Activated CD8-positive, alpha-beta T cell treated with anti-CD3 and anti-CD28 coated beads, Interleukin-2, amount 10 ng/mL, durations not matched to agents 7 days and 5 days (primary cell): ENCODE data around the gene SRSF8. TPM values are rescaled to one million over a fixed set of nuclear protein-coding genes. Genes with fewer than 3 reads are reported as not detected.

Experiments
- ATAC-seq: fragments of 150-1000 bp; cut with Tn5 transposase; one replicate; pipeline ENCODE4 v1.10.0; 2021; ENCODE audit warnings: moderate library complexity
- CTCF ChIA-PET: fragments of 350-600 bp; sonication (Branson Sonifier 250); formaldehyde crosslinking; loops from one replicate; lab custom pipeline; 2021; ENCODE audit warnings: antibody characterized with exemption; lab: Charles Lee
- POLR2A ChIA-PET: fragments of 350-600 bp; sonication (Branson Sonifier 250); formaldehyde crosslinking; loops from one replicate; lab custom pipeline; 2021; ENCODE audit warnings: antibody characterized with exemption; lab: Charles Lee
- DNase-seq: peaks from one replicate; pipeline ENCODE4 v3.0.0-alpha.2; 2020
- H3K27ac Mint-ChIP-seq: one replicate; pipeline ENCODE4 v1.8.0; 2021; ENCODE audit warnings: mild to moderate bottlenecking, mixed read lengths
- H3K27me3 Mint-ChIP-seq: one replicate; pipeline ENCODE4 v1.8.0; 2021; ENCODE audit warnings: low read depth, mixed read lengths
- H3K36me3 Mint-ChIP-seq: one replicate; pipeline ENCODE4 v1.8.0; 2021; ENCODE audit warnings: low read depth, mixed read lengths
- H3K4me1 Mint-ChIP-seq: one replicate; pipeline ENCODE4 v1.8.0; 2021; ENCODE audit warnings: low read depth, mixed read lengths
- H3K4me3 Mint-ChIP-seq: one replicate; pipeline ENCODE4 v1.8.0; 2021; ENCODE audit warnings: mild to moderate bottlenecking, mixed read lengths
- H3K9me3 Mint-ChIP-seq: one replicate; pipeline ENCODE4 v1.8.0; 2022; ENCODE audit warnings: mixed read lengths; ENCODE audit not compliant: insufficient read depth
- total RNA-seq, 2 experiments: library from RNA; stranded (reverse); gene quantifications; one replicate each; pipeline ENCODE4 v1.2.3, GENCODE V29; 2021

The SRSF8 gene
- total RNA-seq, 2 experiments from 2014 or later = 30.2 TPM

DNA sequence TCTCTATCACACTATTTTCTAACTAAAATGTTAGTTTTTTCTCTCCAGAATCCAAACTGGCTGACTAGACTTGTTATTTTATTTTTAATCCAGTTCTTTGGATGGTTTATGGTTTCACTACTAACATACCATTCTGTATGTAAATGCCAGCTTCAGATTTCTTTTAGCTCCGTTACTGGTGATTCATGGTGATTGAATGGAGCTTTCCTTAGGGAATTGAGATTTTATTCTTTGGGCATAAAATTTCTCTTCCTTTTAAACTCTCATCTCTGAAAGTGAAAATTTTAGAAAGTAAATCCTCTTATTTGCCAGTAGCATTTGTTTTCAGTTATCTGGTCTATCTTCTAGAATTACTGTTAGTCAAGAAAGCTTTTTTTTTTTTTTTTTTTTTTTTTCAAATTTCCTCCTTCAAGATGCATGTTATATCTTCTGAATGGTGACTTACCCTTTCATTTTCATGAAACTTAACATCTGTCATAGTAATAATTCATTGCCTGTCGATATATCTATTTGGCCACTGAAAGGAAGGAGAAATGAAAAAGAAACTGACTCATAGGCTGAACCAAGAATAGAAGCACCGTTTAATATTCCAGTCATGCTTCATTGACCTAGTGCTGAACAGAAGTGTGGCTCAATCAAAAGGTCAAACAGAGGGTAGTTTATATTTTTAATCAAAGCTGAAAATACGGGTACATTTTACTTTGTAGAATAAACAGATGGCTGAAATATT lies 29.3 kb downstream of the SRSF8 start:
- H3K4me1 Mint-ChIP-seq = peaks cover 83% of the 10 kb centered on the region
- POLR2A ChIA-PET = interaction anchor here (1.2 to 3.1 kb wide), 2 partner anchors 28 to 55 kb away, joined by 3 to 11 read pairs; no protein-coding TSS in a partner anchor
- peak overlapping the region; percentile 84 for H3K27ac Mint-ChIP-seq
- H3K36me3 Mint-ChIP-seq = peaks cover 64% of the 10 kb centered on the region
- H3K9me3 Mint-ChIP-seq = no peaks in the 10 kb centered on the region
- DNase-seq = peak; percentile 4
- no peaks in the 10 kb centered on the region for H3K27me3 Mint-ChIP-seq
- CTCF ChIA-PET = interaction anchor here (1.7 to 11.5 kb wide), 3 partner anchors 15 to 54 kb away, joined by 4 to 233 read pairs (median 144); partner anchors contain the start of gene SRSF8
- peak overlapping the region; percentile 21 for H3K4me3 Mint-ChIP-seq
- ATAC-seq = peak; percentile 65

GRCh38 chr11:95097209-95097608 lies 30.5 kb downstream of the SRSF8 start:
- Mint-ChIP-seq H3K27ac (peak overlapping the region; percentile 31), H3K4me1 (peaks cover 71% of the 10 kb centered on the region), H3K36me3 (peaks cover 56% of the 10 kb centered on the region), H3K4me3 (no peak overlapping the region), H3K27me3 (no peaks in the 10 kb centered on the region), H3K9me3 (no peaks in the 10 kb centered on the region)
- DNase-seq = no peak
- ChIA-PET POLR2A (interaction anchor here (1.2 to 3.1 kb wide), 3 partner anchors 7 to 53 kb away, joined by 3 to 12 read pairs (median 11); partner anchors contain the start of gene ENDOD1), CTCF (interaction anchor here (0.9 to 11.5 kb wide), 3 partner anchors 8 to 53 kb away, joined by 3 to 144 read pairs (median 3); no protein-coding TSS in a partner anchor)
- no peak for ATAC-seq

DNA sequence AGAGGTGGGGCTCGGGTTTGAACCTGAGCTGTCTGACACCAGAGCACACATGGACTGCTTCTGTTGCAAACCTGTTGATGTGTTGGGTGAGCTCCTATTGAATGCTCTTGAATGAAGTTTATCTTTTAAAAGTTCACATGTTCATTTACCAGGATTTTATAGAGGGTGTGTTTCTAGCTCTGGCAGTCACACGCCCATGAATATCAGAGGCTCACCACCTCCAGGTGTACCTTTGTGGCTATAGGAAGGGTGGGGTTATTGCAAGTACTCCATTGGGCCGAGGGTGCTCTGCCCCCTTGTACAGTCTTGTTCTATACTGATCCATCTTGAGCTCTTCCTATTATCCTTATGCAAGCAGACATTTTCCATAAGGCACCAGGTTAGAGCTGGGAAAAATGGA lies 32.1 kb downstream of the SRSF8 start:
- Mint-ChIP-seq H3K36me3 (peaks cover 55% of the 10 kb centered on the region), H3K4me3 (no peak overlapping the region), H3K27me3 (no peaks in the 10 kb centered on the region), H3K4me1 (peaks cover 61% of the 10 kb centered on the region), H3K27ac (no peak overlapping the region), H3K9me3 (no peaks in the 10 kb centered on the region)
- no peak for DNase-seq
- ChIA-PET CTCF (interaction anchor here (0.5 to 11.5 kb wide), 6 partner anchors 8 to 581 kb away, joined by 3 to 144 read pairs (median 4); partner anchors contain the start of gene ENDOD1), POLR2A (interaction anchor here (1.6 to 2.6 kb wide), 2 partner anchors 9 to 32 kb away, joined by 5 to 12 read pairs; partner anchors contain the start of genes ENDOD1 and SRSF8)
- no peak for ATAC-seq

DNA sequence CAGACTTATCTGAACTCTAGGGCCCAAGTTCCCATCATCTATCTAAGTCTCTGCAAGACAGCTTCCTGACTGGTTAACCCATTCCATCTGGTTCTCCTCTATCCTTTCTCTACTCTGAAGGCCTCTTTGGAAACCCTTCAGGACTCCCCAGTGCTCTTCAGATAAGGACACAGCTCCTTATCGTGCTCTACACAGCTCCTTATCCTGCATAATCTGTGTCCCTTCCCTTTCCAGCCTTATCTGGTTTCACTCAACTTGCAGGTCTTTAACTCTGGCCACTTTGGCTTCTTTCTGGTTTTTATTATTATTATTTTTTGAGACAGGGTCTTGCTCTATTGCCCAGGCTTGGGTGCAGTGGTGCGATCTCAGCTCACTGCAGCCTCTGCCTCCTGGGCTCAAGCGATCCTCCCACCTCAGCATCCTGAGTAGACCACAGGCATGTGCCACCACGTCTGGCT lies 33.5 kb downstream of the SRSF8 start:
- no peak overlapping the region for H3K27ac Mint-ChIP-seq
- DNase-seq (no peak), ATAC-seq (no peak)
- POLR2A ChIA-PET = interaction anchor here (1.0 kb wide), 1 partner anchor 33 kb away, joined by 3 read pairs; the partner anchor contains the start of gene SRSF8
- H3K27me3 Mint-ChIP-seq = no peaks in the 10 kb centered on the region
- H3K9me3 Mint-ChIP-seq = no peaks in the 10 kb centered on the region
- peaks cover 50% of the 10 kb centered on the region for H3K4me1 Mint-ChIP-seq
- H3K4me3 Mint-ChIP-seq = no peak overlapping the region
- H3K36me3 Mint-ChIP-seq = peaks cover 45% of the 10 kb centered on the region
- CTCF ChIA-PET = interaction anchor here (0.7 to 11.5 kb wide), 3 partner anchors 33 to 272 kb away, joined by 3 to 144 read pairs (median 4); partner anchors contain the start of gene SRSF8

GRCh38 chr11:95100856-95101507 lies 34.3 kb downstream of the SRSF8 start:
- ATAC-seq (no peak), DNase-seq (no peak)
- ChIA-PET POLR2A (interaction anchor here (1.0 kb wide), 1 partner anchor 34 kb away, joined by 3 read pairs; the partner anchor contains the start of gene SRSF8), CTCF (interaction anchor here (1.0 to 1.5 kb wide), 2 partner anchors 34 to 37 kb away, joined by 3 read pairs; partner anchors contain the start of gene SRSF8)
- Mint-ChIP-seq H3K4me3 (no peak overlapping the region), H3K4me1 (peaks cover 43% of the 10 kb centered on the region), H3K9me3 (no peaks in the 10 kb centered on the region), H3K27me3 (no peaks in the 10 kb centered on the region), H3K27ac (no peak overlapping the region), H3K36me3 (peaks cover 41% of the 10 kb centered on the region)

- H3K4me1 Mint-ChIP-seq = peaks cover 39% of the 10 kb centered on the region
- H3K36me3 Mint-ChIP-seq = peaks cover 38% of the 10 kb centered on the region
- ChIA-PET CTCF (interaction anchor here (0.6 to 4.5 kb wide), 3 partner anchors 10 to 49 kb away, joined by 3 to 33 read pairs (median 4); partner anchors contain the start of gene ENDOD1), POLR2A (interaction anchor here (0.6 kb wide), 1 partner anchor 13 kb away, joined by 3 read pairs; no protein-coding TSS in a partner anchor)
- DNase-seq = no peak
- no peaks in the 10 kb centered on the region for H3K9me3 Mint-ChIP-seq
- no peaks in the 10 kb centered on the region for H3K27me3 Mint-ChIP-seq
- H3K27ac Mint-ChIP-seq = no peak overlapping the region
- H3K4me3 Mint-ChIP-seq = no peak overlapping the region
- no peak for ATAC-seq
Observed at GRCh38 chr11:95101935-95102334, 35.2 kb downstream of the SRSF8 start.

DNA sequence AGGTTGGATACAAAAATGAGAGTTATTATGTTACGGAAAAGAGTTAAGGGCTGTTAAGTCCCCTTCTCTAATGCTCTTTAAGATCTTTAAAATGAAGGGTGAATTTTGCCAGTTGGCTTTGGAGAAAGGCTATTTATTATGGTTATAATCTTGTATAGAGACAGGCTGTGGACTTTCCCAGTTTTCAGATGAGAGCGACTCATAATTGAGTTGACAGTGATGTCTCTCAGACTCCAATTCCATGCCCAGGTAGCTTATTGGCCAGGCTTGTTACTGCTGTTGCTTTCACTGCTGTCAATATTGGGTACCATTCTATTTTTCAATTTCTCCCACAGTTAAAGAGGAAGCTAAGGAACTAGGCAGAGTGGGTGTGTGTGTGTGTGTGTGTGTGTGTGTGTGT lies 36.0 kb downstream of the SRSF8 start:
- DNase-seq (no peak), ATAC-seq (no peak)
- no peak overlapping the region for H3K27ac Mint-ChIP-seq
- H3K9me3 Mint-ChIP-seq = no peaks in the 10 kb centered on the region
- ChIA-PET CTCF (interaction anchor here (0.6 to 4.5 kb wide), 4 partner anchors 11 to 598 kb away, joined by 3 to 33 read pairs (median 4); partner anchors contain the start of gene ENDOD1), POLR2A (interaction anchor here (0.6 to 1.4 kb wide), 3 partner anchors 14 to 145 kb away, joined by 3 to 4 read pairs (median 3); no protein-coding TSS in a partner anchor)
- H3K4me1 Mint-ChIP-seq = peaks cover 32% of the 10 kb centered on the region
- no peaks in the 10 kb centered on the region for H3K27me3 Mint-ChIP-seq
- H3K4me3 Mint-ChIP-seq = no peak overlapping the region
- H3K36me3 Mint-ChIP-seq = peaks cover 30% of the 10 kb centered on the region

- H3K4me1 Mint-ChIP-seq = peaks cover 28% of the 10 kb centered on the region
- H3K27ac Mint-ChIP-seq = no peak overlapping the region
- H3K9me3 Mint-ChIP-seq = no peaks in the 10 kb centered on the region
- no peak for DNase-seq
- peaks cover 26% of the 10 kb centered on the region for H3K36me3 Mint-ChIP-seq
- no peaks in the 10 kb centered on the region for H3K27me3 Mint-ChIP-seq
- POLR2A ChIA-PET = interaction anchor here (1.4 kb wide), 1 partner anchor 37 kb away, joined by 4 read pairs; no protein-coding TSS in a partner anchor
- CTCF ChIA-PET = interaction anchor here (4.5 kb wide), 1 partner anchor 12 kb away, joined by 33 read pairs; the partner anchor contains the start of gene ENDOD1
- no peak for ATAC-seq
- H3K4me3 Mint-ChIP-seq = no peak overlapping the region
Observed at GRCh38 chr11:95103701-95104100, 37.0 kb downstream of the SRSF8 start.

GRCh38 chr11:95104121-95104830 lies 37.6 kb downstream of the SRSF8 start:
- H3K4me3 Mint-ChIP-seq = no peak overlapping the region
- ChIA-PET CTCF (interaction anchor here (4.5 kb wide), 1 partner anchor 13 kb away, joined by 33 read pairs; the partner anchor contains the start of gene ENDOD1), POLR2A (interaction anchor here (1.4 kb wide), 1 partner anchor 38 kb away, joined by 4 read pairs; no protein-coding TSS in a partner anchor)
- no peaks in the 10 kb centered on the region for H3K27me3 Mint-ChIP-seq
- peaks cover 27% of the 10 kb centered on the region for H3K36me3 Mint-ChIP-seq
- H3K4me1 Mint-ChIP-seq = peaks cover 23% of the 10 kb centered on the region
- DNase-seq = no peak
- ATAC-seq = no peak
- H3K9me3 Mint-ChIP-seq = no peaks in the 10 kb centered on the region
- no peak overlapping the region for H3K27ac Mint-ChIP-seq

DNA sequence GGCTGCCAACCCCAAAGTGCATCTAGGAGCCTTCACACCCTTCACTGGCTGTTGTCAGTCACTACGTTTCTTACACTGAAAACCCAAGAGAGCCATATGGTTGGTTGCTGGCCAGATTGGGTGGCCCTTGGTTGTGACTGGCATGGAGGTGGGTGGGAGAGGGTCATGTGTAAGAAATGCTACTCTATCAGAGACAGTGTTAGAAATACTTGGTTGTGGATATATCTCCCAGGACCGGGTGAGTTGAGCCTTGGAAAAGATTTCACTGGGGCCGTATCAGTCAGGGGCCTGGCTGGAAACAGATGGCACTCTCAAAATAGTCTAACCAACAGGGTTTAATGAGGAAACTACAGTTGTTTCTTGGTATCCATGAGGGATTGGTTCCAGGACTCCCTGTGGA lies 38.1 kb downstream of the SRSF8 start:
- Mint-ChIP-seq H3K4me1 (peaks cover 19% of the 10 kb centered on the region), H3K9me3 (no peaks in the 10 kb centered on the region), H3K36me3 (peaks cover 30% of the 10 kb centered on the region), H3K27me3 (no peaks in the 10 kb centered on the region), H3K4me3 (no peak overlapping the region), H3K27ac (no peak overlapping the region)
- ChIA-PET POLR2A (no interaction called here), CTCF (interaction anchor here (1.0 to 4.5 kb wide), 2 partner anchors 8 to 13 kb away, joined by 3 to 33 read pairs; partner anchors contain the start of gene ENDOD1)
- DNase-seq (no peak), ATAC-seq (no peak)
